Amniotic epithelial cell (primary cell): ENCODE measurements around the gene KLHL3.
A peak's percentile ranks its signal among the peaks of the same experiment; 100 is the strongest.
"Not testable (repeated sequence)": the region's sequence is repeated elsewhere in the genome, so short reads cannot be mapped to it uniquely, and the experiment has no call there.

Experiments used
- DNase-seq: peaks from one replicate; pipeline ENCODE4 v3.0.0-alpha.2; 2010; ENCODE audit warnings: low read depth

The KLHL3 gene

GRCh38 chr5:137667341-137667740 lies 68.5 kb downstream of the KLHL3 start:
- no peak for DNase-seq

DNA sequence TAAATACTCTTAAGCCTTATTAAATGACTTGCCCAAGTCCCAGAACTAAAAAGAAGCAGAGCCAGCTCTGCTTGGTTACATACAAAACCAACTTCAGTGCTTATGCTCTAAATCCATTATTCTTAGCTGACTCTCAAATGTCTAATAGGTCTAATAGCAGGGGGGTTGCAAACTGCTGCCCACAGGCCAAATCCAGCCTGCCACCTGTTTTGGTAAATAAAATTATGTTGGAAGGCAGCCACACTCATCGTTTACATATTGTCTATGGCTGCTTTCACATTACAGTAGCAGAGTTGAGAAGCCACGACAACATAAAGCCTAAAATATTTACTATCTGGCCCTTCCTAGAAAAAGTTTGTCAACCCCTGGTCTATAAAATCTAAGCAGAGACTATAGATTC lies 69.0 kb downstream of the KLHL3 start:
- DNase-seq: no peak

GRCh38 chr5:137666461-137666850 lies 69.4 kb downstream of the KLHL3 start:
- peak; percentile 43 for DNase-seq

DNA sequence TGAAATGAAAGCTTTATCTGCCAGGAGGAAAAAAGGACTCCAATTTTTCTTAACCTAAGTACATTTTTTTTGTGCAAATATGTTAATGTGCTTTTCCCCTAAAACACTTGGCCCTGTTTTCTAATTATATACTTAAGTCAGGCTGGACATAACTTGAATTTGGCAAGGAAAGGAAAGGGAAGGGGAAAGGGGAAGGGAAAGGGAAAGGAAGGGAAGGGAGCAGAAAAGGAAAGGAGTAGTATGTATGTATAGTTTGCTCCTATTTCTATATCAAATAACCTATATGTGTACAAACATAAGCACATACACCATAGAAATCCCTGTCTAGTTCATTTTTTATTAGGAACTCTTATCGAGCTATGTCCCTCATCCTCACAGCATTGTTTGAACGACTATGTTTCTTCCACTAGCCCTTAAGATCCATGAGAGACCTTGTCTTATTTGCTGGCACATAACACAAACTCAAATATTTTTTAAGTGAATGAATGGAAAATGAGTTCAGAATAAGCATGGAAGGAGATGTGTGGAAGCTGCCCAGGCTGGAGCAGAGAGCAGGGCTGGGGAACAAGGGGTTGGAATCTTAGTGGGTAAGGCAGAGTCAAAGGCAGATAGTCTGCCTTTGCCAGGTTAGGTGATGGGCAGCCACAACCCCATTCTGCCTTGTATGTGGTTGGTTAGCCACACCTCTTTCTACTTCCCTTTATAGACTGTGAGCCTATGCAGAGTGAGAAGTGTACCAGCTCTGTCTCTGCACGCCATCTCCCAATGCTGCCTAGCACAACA lies 70.0 kb downstream of the KLHL3 start:
- DNase-seq: no peak

- DNase-seq: peak; percentile 71
These were observed 75.5 kb downstream of the KLHL3 start for GRCh38 chr5:137660349-137660817.

GRCh38 chr5:137659209-137659608 lies 76.7 kb downstream of the KLHL3 start:
- DNase-seq: no peak

GRCh38 chr5:137658324-137658723 lies 77.6 kb downstream of the KLHL3 start:
- no peak for DNase-seq

DNA sequence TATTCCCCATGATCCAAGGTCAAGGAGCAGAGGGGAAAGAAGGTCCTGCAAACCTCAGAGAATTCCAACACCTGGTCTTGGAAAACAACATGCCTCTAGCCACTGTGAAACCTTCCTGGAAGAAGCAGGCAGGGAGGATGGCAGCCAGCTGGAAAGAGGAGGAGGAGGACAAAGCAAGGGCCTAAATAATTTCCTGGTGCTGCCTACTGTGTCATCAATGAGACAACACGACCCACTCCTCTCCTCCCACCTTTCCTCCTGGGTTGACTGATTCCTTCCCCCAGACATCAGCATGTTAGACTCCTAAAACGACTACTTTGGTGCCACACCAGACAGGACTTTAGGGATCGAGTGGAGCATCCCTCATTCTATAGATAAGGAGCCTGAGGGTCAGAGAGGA lies 78.8 kb downstream of the KLHL3 start:
- no peak for DNase-seq

- DNase-seq: no peak
These were observed 79.3 kb downstream of the KLHL3 start for GRCh38 chr5:137656558-137656957.

DNA sequence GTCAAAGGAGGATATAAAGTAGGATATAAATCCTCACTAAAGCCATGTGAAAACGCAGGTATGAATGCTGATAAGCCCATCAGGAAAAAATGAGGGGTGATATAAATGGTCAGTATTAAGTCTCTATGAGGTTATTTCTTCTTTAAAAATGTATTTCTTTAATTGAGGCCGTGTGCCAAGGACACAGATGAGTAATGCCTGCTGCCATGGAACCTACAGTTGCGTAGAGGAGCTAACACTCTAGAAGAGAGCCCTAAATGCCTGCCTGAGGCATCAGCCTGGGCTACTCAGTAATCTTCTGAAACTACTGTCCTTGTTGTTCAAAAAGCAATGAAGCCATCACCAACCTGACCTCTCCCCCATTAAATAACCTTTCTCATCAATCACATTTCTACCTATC lies 84.9 kb downstream of the KLHL3 start:
- peak; percentile 43 for DNase-seq

- peak; percentile 73 for DNase-seq
These were observed 86.5 kb downstream of the KLHL3 start for GRCh38 chr5:137649228-137649935.

DNA sequence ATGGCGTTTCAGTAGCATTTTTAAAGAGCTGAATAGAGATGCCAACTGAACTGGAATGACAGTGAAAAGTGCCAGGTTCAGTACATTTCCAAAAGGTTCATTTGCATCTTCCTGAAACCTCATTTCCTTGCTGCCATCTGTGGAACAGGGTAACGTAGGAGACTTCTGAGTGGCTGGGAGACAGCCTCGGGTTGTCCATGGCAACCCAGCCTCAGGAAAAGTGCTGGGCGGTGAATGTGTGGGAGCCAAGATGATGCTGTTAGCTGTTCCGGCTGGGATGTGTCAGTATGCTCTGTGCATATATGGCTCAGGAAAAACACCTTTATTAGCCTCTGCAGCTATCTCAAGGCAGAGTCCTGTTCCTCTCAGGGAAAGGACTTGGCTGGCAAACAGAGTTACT lies 87.5 kb downstream of the KLHL3 start:
- DNase-seq: no peak

- DNase-seq: no peak
These were observed 88.5 kb downstream of the KLHL3 start for GRCh38 chr5:137647401-137647800.

DNA sequence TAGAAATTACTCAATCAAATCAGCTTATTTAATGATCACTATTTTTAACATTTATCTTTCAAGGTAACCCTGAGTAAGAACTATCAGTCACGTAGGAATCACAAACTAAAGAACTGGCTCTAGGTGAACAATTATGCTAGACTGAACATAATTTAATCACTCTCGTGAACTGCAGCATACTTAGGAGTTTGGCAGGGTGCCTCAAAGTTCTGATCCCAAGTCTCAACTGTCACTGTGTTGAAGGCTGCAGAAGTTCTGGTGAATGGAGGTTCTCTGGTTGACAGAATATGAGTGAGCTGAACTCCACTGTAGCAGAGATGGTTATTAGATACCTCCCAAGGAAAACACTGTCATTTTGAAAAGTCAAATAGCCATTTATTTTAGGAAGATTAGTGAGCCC lies 89.1 kb downstream of the KLHL3 start:
- DNase-seq: no peak

GRCh38 chr5:137643081-137643480 lies 92.8 kb downstream of the KLHL3 start:
- DNase-seq: not testable (repeated sequence)

DNA sequence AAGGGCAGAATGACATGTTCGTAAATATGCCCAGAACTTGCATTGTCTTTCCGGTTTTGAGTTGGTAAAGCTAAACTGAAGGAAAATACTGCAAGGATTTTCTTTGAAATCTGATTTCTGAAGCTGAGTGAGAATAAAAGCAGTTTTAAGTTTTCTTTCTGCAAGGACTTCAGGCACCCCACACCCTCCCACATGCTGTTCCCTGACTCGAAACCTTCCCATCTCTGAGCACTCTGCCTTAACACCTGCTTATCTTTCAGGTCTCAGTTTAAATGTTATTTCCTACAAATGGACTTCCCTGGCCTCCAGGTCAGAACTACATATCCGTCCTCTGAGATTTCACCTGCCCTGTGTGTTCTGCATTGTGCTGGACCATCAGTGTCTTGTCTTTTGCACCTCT lies 93.8 kb downstream of the KLHL3 start:
- no peak for DNase-seq

DNA sequence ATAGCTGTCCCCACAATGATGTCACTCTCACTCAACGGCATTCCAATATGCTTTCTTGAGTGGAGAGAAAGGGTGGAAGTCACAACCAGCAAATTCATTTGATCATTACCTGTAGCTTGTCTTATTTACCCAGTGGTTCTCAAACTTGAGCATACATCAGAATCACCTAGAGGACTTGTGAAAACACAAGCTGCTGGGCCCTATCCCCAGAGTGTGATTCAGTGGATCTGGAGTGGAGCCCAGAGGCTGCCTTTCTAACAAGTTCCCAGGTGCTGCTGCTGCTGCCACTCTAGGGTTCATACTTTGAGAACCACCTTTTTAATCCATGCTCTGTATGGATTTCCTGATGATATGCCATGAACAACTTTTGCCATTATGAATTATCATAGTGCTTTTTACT lies 94.7 kb downstream of the KLHL3 start:
- DNase-seq: no peak

- no peak for DNase-seq
These were observed 96.2 kb downstream of the KLHL3 start for GRCh38 chr5:137639645-137640044.

- no peak for DNase-seq
These were observed 97.0 kb downstream of the KLHL3 start for GRCh38 chr5:137638841-137639240.

- peak; percentile 23 for DNase-seq
These were observed 98.8 kb downstream of the KLHL3 start for GRCh38 chr5:137636830-137637714.

DNA sequence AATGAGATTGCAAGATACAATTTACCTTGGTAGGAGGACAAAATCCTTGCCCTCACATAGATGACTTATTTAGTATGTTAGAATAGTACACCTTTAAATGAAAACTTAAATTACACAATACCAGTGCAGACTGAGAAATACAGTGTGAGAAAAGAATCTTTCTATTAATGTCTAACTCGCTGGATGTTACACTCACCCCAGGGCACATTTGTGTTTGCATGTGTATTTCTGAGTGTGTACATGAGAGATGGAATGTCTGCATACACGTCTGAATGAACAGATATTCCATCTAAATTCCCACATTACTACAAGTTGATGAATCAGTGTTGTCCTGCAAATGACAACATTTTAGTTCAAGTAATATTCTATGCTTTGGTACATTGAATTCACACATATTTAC lies 99.8 kb downstream of the KLHL3 start:
- DNase-seq: no peak

GRCh38 chr5:137635521-137635921 lies 100.4 kb downstream of the KLHL3 start:
- DNase-seq: peak; percentile 12

DNA sequence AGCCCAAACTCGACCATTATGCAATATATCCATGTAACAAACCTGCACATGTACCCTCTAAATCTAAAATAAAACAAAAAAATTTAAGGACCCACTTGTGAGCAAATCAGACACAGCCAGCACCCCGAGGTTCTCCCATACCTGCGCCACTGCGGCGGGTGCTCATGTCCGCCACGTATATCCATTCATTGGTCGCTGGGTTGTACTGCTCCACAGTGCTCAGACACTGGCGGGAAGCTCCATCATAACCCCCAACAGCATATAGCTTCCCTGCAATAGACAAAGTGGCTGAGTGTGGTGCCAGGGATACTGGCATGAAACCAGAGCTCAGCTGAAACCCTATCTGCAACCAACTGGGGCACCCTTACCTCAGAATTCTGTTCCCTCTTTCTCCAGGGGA lies 102.0 kb downstream of the KLHL3 start:
- DNase-seq: no peak
